NCI-H1436 treated with DMSO at 0.1 percent for 48 hours (cell line): ENCODE measurements around the gene ZSCAN5C.
"Not testable (repeated sequence)": the region's sequence is repeated elsewhere in the genome, so short reads cannot be mapped to it uniquely, and the experiment has no call there.

Source experiments
- DNase-seq: peaks from one replicate; lab custom pipeline; 2025; lab: John Stamatoyannopoulos, UW

Gene ZSCAN5C

GRCh38 chr19:56191711-56192110 is 10.4 kb upstream of the ZSCAN5C start:
- no peak for DNase-seq

- no peak for DNase-seq
These were observed 8.0 kb upstream of the ZSCAN5C start for GRCh38 chr19:56193981-56194640.

GRCh38 chr19:56197646-56198045 is 4.4 kb upstream of the ZSCAN5C start, which contains the start of gene ZSCAN5B:
TSS of gene ZSCAN5B (minus strand) at chr19:56197783. CDS start at chr19:56193052, 4,731 bp downstream.
- not testable (repeated sequence) for DNase-seq

DNA sequence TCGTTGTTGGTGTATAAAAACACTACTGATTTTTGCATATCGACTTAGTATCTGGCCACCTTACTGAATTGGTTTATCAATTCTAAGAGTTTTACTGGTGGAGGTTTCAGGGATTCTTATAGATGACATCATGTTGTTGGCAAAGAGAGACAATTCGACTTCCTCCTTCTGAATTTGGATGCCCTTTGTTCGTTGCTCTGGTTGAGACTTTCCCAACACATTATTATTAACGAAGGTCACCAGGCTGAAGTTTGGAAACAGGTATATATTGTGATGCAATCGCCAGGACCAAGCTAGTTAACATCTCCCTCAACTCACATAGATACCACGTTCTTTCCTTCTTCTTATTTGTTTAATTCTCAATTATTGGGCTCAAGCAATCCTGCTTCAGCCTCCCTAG is 2.4 kb upstream of the ZSCAN5C start:
- no peak for DNase-seq

DNA sequence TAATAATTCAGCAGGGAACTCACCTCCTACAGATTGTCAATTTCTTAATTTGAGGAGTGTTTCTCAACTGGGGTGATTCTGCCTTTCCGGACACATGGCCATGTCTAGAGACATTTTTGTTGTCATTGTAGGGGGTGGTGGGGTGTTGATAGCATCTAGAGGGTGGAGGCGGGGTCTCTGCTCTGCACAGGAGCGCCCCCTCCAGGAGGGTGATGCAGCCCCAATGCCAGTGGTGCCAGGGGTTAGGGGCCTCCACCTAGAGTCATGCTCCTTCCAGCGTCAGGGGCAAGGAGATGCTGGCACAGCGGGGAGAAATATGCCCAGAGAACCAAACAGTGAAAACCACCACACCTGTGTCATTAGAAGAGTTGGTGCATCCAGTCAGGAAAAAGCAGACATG is 5.5 kb downstream of the ZSCAN5C start:
- not testable (repeated sequence) for DNase-seq

DNA sequence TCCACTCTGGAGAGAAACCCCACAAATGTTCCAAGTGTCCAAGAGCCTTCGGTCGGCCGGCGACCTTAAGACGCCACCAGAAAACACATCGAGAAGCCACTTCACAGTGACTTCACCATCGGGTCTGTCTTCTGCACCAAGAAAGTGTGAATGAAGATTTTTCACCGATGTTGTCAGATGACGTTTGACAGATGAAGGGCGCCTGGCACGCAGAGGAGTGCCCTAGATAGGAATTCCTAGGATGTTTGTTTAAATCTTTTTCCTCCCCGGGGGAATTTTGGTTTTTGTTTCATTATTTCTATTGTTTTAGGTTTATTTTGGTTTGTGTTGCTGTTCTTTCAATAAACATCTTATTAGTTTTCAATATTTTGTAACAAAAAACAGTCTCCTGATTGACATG is 7.0 kb downstream of the ZSCAN5C start:
- DNase-seq, result no peak

- DNase-seq, result not testable (repeated sequence)
These were observed 8.0 kb downstream of the ZSCAN5C start for GRCh38 chr19:56210036-56210435.

DNA sequence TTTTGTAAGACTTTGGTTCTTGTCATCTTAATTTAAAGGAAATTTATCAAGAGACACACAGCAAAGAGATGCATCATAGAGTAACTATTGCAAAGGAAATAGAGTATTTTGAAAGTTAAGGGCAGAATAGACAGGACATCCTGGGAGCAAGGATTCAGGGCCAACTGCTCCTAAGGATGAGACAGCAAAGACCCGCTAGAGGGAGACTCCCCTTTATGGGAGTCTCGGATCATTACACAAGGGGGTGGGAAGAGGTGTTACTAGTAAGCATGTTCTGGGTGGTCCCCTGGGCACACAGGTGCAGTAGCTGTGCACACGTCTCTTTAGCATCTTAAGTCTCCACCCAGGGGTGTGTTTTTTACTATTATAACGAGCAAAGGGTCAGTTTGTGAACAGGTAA is 9.6 kb downstream of the ZSCAN5C start:
- DNase-seq, result no peak

GRCh38 chr19:56217039-56217949 is 15.2 kb downstream of the ZSCAN5C start:
- no peak for DNase-seq

- no peak for DNase-seq
These were observed 16.9 kb downstream of the ZSCAN5C start for GRCh38 chr19:56218961-56219360.

- DNase-seq, result not testable (repeated sequence)
These were observed 19.4 kb downstream of the ZSCAN5C start for GRCh38 chr19:56221442-56221841.

GRCh38 chr19:56221851-56222250 is 19.8 kb downstream of the ZSCAN5C start:
- no peak for DNase-seq

- no peak for DNase-seq
These were observed 20.8 kb downstream of the ZSCAN5C start for GRCh38 chr19:56222901-56223300.

GRCh38 chr19:56223481-56223880 is 21.4 kb downstream of the ZSCAN5C start:
- DNase-seq, result no peak

- no peak for DNase-seq
These were observed 43.2 kb downstream of the ZSCAN5C start for GRCh38 chr19:56245121-56245740.

DNA sequence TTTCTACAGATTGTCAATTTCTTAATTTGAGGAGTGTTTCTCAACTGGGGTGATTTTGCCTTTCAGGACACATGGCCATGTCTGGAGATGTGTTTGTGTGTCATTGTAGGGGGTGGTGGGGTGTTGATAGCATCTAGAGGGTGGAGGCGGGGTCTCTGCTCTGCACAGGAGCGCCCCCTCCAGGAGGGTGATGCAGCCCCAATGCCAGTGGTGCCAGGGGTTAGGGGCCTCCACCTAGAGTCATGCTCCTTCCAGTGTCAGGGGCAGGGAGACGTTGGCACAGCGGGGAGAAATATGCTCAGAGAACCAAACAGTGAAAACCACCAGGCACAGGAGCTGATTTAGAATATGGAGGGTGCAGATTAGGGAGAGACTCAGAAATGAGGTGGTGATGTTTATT is 43.7 kb downstream of the ZSCAN5C start:
- not testable (repeated sequence) for DNase-seq

DNA sequence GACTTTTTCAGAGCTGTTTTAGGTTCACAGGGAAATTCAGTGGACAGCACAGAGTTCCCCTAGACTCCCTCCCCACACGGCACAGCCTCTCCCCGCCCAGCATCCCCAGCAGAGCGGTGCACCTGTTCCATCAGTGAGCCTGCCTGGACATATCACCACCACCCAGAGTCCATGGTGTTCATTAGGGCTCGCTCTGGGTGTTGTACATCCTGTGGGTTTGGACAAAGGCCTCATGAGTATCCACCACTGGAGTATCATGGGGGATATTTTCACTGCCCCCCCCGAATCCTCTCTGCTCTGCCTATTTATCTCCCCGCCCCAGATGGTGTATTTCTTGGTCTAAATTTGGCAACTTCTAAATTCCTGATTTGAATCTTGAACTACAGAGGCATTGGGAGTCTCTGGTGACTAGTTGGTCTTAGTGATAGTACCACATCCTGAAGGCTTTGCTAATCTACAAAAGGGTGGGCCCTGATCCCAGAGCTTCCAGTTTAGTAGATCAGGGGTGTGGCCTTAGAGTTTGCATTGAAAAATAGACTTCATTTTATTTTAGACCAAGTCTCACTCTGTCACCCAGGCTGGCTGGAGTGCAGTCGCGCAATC is 46.8 kb downstream of the ZSCAN5C start:
- DNase-seq, result not testable (repeated sequence)

GRCh38 chr19:56252699-56253422 is 50.8 kb downstream of the ZSCAN5C start:
- no peak for DNase-seq

GRCh38 chr19:56253737-56254136 is 51.7 kb downstream of the ZSCAN5C start:
- no peak for DNase-seq

- no peak for DNase-seq
These were observed 56.2 kb downstream of the ZSCAN5C start for GRCh38 chr19:56258272-56258671.
